Measurements from ENCODE around the gene STMP1.

- no peak for TF ChIP-seq CTCF (IDR thresholded peaks at IDR 0.05; ENCODE audit: borderline replicate concordance, extremely low read depth, low read length, poor library complexity, severe bottlenecking)
- no peak for TF ChIP-seq EZH2 (IDR thresholded peaks at IDR 0.05; ENCODE audit: borderline replicate concordance, low read depth, low read length, severe bottlenecking)
Observed at GRCh38 chr7:135687466-135687865, 25.2 kb downstream of the STMP1 start.

All from DND-41 (cell line).